GM23338 (cell line): ENCODE measurements around the gene GABRB3. TPM values are rescaled to one million over a fixed set of nuclear protein-coding genes. Genes with fewer than 3 reads are reported as not detected.

Source experiments
- ATAC-seq: fragments of 200-7000 bp; cut with Tn5 transposase; 3 replicates; pipeline ENCODE4 v1.9.1; 2020
- DNase-seq: peaks from one replicate; pipeline ENCODE4 v3.0.0-alpha.2; 2015; ENCODE audit warnings: low spot score
- H2AFZ ChIP-seq: fragments of 200-600 bp; sonication (generic); 2 replicates; pipeline ENCODE4 v1.8.0; 2016; ENCODE audit warnings: antibody characterized with exemption, mild to moderate bottlenecking, moderate library complexity
- H3F3A ChIP-seq: fragments of 200-600 bp; sonication (generic); replicated peaks from 2 replicates; pipeline ENCODE4 v1.8.0; 2017; ENCODE audit warnings: antibody characterized with exemption, mixed run types, low read depth
- H3K27ac ChIP-seq: fragments of 200-600 bp; sonication (generic); 2 replicates; pipeline ENCODE4 v1.6.1; 2016; ENCODE audit warnings: low read depth
- H3K27me3 ChIP-seq: fragments of 200-600 bp; sonication (generic); 2 replicates; pipeline ENCODE4 v1.8.0; 2016; ENCODE audit warnings: mild to moderate bottlenecking, mixed run types, moderate library complexity; ENCODE audit not compliant: insufficient read depth
- H3K36me3 ChIP-seq: fragments of 200-600 bp; sonication (generic); 2 replicates; pipeline ENCODE4 v1.8.0; 2016; ENCODE audit warnings: mild to moderate bottlenecking; ENCODE audit not compliant: insufficient read depth
- H3K4me1 ChIP-seq: fragments of 200-600 bp; sonication (generic); 2 replicates; pipeline ENCODE4 v1.8.0; 2016; ENCODE audit warnings: mild to moderate bottlenecking, moderate library complexity; ENCODE audit not compliant: insufficient read depth
- H3K4me2 ChIP-seq: fragments of 200-600 bp; sonication (generic); 2 replicates; pipeline ENCODE4 v1.7.1; 2017; ENCODE audit warnings: mixed run types
- H3K4me3 ChIP-seq: fragments of 200-600 bp; sonication (generic); 2 replicates; pipeline ENCODE4 v1.6.1; 2016; ENCODE audit warnings: mixed run types
- H3K79me2 ChIP-seq: fragments of 200-600 bp; sonication (generic); replicated peaks from 2 replicates; pipeline ENCODE4 v1.8.0; 2017; ENCODE audit warnings: mild to moderate bottlenecking; ENCODE audit not compliant: insufficient read depth
- H3K9me2 ChIP-seq: fragments of 200-600 bp; sonication (generic); 2 replicates; pipeline ENCODE4 v1.8.0; 2017; ENCODE audit not compliant: insufficient read depth
- H4K20me1 ChIP-seq: fragments of 200-600 bp; sonication (generic); replicated peaks from 2 replicates; pipeline ENCODE4 v1.8.0; 2017; ENCODE audit warnings: mild to moderate bottlenecking; ENCODE audit not compliant: insufficient read depth
- H3K27ac Mint-ChIP-seq: 2 replicates; pipeline ENCODE4 v1.8.0; 2020; ENCODE audit warnings: inconsistent platforms, mild to moderate bottlenecking, moderate library complexity, mixed read lengths
- H3K27me3 Mint-ChIP-seq: 3 replicates; pipeline ENCODE4 v1.8.0; 2022; ENCODE audit warnings: low read depth, mild to moderate bottlenecking, moderate library complexity, mixed read lengths, inconsistent platforms; ENCODE audit not compliant: insufficient read depth, poor library complexity
- H3K36me3 Mint-ChIP-seq: 3 replicates; pipeline ENCODE4 v1.8.0; 2021; ENCODE audit warnings: low read depth, mild to moderate bottlenecking, inconsistent platforms, moderate library complexity, mixed read lengths
- H3K4me1 Mint-ChIP-seq: 3 replicates; pipeline ENCODE4 v1.8.0; 2020; ENCODE audit warnings: mild to moderate bottlenecking, inconsistent platforms, mixed read lengths
- H3K4me3 Mint-ChIP-seq: 3 replicates; pipeline ENCODE4 v1.8.0; 2021; ENCODE audit warnings: moderate library complexity, mild to moderate bottlenecking, inconsistent platforms, mixed read lengths
- H3K9me3 Mint-ChIP-seq: 3 replicates; pipeline ENCODE4 v1.8.0; 2020; ENCODE audit warnings: moderate library complexity, mild to moderate bottlenecking, inconsistent platforms, mixed read lengths
- JUNB ChIP-seq: IDR thresholded peaks from one replicate; pipeline ENCODE4 v1.6.1; 2016; ENCODE audit warnings: antibody characterized with exemption; ENCODE audit not compliant: unreplicated experiment
- NANOG ChIP-seq: IDR thresholded peaks from 2 replicates; pipeline ENCODE4 v1.6.1; 2016; ENCODE audit warnings: antibody characterized with exemption, borderline replicate concordance
- POLR2AphosphoS5 ChIP-seq: IDR thresholded peaks from 2 replicates; pipeline ENCODE4 v1.6.1; 2016; ENCODE audit warnings: antibody characterized with exemption, low read depth
- ZNF114 ChIP-seq: fragments of 250-450 bp; sonication (Bioruptor Pico); IDR thresholded peaks from 2 replicates; pipeline ENCODE4 v1.5.0; 2020; ENCODE audit warnings: mild to moderate bottlenecking, moderate library complexity
- ZNF331 ChIP-seq: fragments of 250-450 bp; sonication (Bioruptor Pico); IDR thresholded peaks from 2 replicates; pipeline ENCODE4 v1.5.0; 2020; ENCODE audit warnings: low read depth, mild to moderate bottlenecking, moderate library complexity
- polyA plus RNA-seq: library from polyadenylated mRNA; unstranded; fragments of >200 nt; fragmentation: Nextera tagmentation; extraction: Ambion mirVana; gene quantifications from 2 replicates; pipeline ENCODE4 v1.2.1, GENCODE V29; 2016
- total RNA-seq: library from RNA; depleted of rRNA; stranded (reverse); fragments of >200 nt; shearing (Covaris generic); gene quantifications from 2 replicates; pipeline ENCODE4 v1.2.3, GENCODE V29; 2014
- TF ChIP-seq, protein P1 (sequence below): IDR thresholded peaks from 2 replicates; pipeline ENCODE4 v1.6.1; 2016; ENCODE audit warnings: antibody characterized with exemption
- TF ChIP-seq, protein P2 (sequence below): fragments of 250-450 bp; sonication (Bioruptor Pico); IDR thresholded peaks from 2 replicates; pipeline ENCODE4 v1.5.0; 2020; ENCODE audit warnings: mild to moderate bottlenecking, moderate library complexity
- TF ChIP-seq, protein P3 (sequence below): IDR thresholded peaks from one replicate; pipeline ENCODE4 v1.6.1; 2018; ENCODE audit warnings: antibody characterized with exemption; ENCODE audit not compliant: unreplicated experiment

The GABRB3 gene
- total and polyA plus RNA-seq, 2 experiments from 2014 or later = 56.5 to 131 TPM

DNA sequence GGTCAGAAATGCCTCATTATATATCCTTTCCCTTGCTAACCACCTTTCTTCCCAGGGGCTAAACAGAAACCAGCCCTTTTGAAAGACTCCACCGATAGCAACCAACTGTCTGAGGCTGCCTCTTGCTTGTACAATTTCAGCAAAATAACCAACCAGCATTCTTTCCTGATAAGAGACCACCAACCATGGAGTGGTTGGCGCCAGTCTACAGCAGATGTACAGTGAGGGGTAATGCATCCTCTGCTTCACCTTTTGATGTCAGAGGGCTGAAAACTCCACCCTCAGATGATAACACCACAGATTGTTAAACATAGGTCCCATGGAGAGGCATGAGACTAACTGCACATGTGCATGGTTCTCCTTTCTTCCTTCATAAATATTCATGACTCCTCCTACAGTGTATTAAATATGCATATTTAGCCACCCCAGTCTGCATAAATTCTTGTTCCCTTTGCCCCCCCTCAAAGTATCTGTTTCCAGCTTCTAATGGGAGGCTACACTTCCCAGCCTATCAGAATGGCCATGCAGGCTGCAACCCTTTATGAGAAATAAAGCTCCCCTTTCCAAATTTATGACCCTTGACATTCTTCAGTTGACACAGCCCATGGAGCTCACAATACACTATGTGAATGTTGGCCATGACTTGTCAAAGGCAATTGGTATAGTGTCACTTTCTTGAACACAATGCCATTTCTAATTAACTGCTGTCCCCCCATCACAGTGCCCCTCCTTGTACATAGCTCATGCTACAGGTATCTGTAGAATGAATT, 48.3 kb downstream of the GABRB3 start (continued):
- TF ChIP-seq, protein P1, sequence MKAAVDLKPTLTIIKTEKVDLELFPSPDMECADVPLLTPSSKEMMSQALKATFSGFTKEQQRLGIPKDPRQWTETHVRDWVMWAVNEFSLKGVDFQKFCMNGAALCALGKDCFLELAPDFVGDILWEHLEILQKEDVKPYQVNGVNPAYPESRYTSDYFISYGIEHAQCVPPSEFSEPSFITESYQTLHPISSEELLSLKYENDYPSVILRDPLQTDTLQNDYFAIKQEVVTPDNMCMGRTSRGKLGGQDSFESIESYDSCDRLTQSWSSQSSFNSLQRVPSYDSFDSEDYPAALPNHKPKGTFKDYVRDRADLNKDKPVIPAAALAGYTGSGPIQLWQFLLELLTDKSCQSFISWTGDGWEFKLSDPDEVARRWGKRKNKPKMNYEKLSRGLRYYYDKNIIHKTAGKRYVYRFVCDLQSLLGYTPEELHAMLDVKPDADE = no peak
- TF ChIP-seq NANOG = no peak

DNA sequence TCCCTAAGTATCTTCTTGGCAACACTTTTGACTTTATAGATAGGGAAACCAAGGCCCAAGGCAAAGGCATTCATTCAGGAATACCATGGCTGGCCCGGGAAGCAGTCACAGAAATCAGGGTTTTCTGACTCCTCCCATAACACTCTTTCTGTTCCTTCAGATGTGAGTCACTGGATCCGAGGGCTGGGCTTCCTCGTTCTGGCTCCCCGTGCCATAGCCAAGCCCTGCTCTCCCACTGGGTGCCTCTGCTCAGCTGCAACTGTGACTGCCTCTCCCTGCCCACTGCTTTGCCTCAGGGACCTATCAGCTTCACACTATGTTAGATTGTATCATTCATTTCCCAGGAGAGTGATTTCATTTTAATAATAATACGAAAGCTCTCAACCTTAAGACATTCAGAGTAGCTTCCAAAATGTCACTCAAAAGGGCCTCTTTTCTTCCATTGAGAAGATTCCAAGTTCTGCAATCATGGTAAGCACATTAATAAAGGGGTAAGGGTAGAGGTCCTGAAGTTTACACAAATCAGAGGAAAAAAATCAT, 50.2 kb downstream of the GABRB3 start:
- peaks cover under 1% of the 10 kb centered on the region; the same call in 1 of the 3 replicates for H3K9me3 Mint-ChIP-seq
- H2AFZ ChIP-seq = no peak overlapping the region
- peaks cover 77% of the 10 kb centered on the region for H3K79me2 ChIP-seq
- peak overlapping the region; percentile 53 for H3K4me2 ChIP-seq
- H3K27ac Mint-ChIP-seq = no peak overlapping the region
- H3K4me3 ChIP-seq = peak overlapping the region; percentile 9; the same call in 1 of the 2 replicates
- H3K27me3 ChIP-seq = no peaks in the 10 kb centered on the region
- ATAC-seq (peak; percentile 42), DNase-seq (peak; percentile 41)
- peaks cover 8% of the 10 kb centered on the region for H3K27me3 Mint-ChIP-seq
- H3F3A ChIP-seq = peaks cover 30% of the 10 kb centered on the region
- TF ChIP-seq ZNF331 (CRISPR knock-in tag) (no peak), POLR2AphosphoS5 (no peak), JUNB (no peak), ZNF114 (CRISPR knock-in tag) (no peak)
- TF ChIP-seq, protein P2, sequence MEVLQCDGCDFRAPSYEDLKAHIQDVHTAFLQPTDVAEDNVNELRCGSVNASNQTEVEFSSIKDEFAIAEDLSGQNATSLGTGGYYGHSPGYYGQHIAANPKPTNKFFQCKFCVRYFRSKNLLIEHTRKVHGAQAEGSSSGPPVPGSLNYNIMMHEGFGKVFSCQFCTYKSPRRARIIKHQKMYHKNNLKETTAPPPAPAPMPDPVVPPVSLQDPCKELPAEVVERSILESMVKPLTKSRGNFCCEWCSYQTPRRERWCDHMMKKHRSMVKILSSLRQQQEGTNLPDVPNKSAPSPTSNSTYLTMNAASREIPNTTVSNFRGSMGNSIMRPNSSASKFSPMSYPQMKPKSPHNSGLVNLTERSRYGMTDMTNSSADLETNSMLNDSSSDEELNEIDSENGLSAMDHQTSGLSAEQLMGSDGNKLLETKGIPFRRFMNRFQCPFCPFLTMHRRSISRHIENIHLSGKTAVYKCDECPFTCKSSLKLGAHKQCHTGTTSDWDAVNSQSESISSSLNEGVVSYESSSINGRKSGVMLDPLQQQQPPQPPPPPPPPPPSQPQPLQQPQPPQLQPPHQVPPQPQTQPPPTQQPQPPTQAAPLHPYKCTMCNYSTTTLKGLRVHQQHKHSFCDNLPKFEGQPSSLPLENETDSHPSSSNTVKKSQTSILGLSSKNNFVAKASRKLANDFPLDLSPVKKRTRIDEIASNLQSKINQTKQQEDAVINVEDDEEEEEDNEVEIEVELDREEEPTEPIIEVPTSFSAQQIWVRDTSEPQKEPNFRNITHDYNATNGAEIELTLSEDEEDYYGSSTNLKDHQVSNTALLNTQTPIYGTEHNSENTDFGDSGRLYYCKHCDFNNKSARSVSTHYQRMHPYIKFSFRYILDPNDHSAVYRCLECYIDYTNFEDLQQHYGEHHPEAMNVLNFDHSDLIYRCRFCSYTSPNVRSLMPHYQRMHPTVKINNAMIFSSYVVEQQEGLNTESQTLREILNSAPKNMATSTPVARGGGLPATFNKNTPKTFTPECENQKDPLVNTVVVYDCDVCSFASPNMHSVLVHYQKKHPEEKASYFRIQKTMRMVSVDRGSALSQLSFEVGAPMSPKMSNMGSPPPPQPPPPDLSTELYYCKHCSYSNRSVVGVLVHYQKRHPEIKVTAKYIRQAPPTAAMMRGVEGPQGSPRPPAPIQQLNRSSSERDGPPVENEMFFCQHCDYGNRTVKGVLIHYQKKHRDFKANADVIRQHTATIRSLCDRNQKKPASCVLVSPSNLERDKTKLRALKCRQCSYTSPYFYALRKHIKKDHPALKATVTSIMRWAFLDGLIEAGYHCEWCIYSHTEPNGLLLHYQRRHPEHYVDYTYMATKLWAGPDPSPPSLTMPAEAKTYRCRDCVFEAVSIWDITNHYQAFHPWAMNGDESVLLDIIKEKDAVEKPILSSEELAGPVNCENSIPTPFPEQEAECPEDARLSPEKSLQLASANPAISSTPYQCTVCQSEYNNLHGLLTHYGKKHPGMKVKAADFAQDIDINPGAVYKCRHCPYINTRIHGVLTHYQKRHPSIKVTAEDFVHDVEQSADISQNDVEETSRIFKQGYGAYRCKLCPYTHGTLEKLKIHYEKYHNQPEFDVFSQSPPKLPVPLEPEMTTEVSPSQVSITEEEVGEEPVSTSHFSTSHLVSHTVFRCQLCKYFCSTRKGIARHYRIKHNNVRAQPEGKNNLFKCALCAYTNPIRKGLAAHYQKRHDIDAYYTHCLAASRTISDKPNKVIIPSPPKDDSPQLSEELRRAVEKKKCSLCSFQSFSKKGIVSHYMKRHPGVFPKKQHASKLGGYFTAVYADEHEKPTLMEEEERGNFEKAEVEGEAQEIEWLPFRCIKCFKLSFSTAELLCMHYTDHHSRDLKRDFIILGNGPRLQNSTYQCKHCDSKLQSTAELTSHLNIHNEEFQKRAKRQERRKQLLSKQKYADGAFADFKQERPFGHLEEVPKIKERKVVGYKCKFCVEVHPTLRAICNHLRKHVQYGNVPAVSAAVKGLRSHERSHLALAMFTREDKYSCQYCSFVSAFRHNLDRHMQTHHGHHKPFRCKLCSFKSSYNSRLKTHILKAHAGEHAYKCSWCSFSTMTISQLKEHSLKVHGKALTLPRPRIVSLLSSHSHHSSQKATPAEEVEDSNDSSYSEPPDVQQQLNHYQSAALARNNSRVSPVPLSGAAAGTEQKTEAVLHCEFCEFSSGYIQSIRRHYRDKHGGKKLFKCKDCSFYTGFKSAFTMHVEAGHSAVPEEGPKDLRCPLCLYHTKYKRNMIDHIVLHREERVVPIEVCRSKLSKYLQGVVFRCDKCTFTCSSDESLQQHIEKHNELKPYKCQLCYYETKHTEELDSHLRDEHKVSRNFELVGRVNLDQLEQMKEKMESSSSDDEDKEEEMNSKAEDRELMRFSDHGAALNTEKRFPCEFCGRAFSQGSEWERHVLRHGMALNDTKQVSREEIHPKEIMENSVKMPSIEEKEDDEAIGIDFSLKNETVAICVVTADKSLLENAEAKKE (CRISPR knock-in tag) = no peak
- TF ChIP-seq, protein P1 = no peak
- TF ChIP-seq, protein P3, sequence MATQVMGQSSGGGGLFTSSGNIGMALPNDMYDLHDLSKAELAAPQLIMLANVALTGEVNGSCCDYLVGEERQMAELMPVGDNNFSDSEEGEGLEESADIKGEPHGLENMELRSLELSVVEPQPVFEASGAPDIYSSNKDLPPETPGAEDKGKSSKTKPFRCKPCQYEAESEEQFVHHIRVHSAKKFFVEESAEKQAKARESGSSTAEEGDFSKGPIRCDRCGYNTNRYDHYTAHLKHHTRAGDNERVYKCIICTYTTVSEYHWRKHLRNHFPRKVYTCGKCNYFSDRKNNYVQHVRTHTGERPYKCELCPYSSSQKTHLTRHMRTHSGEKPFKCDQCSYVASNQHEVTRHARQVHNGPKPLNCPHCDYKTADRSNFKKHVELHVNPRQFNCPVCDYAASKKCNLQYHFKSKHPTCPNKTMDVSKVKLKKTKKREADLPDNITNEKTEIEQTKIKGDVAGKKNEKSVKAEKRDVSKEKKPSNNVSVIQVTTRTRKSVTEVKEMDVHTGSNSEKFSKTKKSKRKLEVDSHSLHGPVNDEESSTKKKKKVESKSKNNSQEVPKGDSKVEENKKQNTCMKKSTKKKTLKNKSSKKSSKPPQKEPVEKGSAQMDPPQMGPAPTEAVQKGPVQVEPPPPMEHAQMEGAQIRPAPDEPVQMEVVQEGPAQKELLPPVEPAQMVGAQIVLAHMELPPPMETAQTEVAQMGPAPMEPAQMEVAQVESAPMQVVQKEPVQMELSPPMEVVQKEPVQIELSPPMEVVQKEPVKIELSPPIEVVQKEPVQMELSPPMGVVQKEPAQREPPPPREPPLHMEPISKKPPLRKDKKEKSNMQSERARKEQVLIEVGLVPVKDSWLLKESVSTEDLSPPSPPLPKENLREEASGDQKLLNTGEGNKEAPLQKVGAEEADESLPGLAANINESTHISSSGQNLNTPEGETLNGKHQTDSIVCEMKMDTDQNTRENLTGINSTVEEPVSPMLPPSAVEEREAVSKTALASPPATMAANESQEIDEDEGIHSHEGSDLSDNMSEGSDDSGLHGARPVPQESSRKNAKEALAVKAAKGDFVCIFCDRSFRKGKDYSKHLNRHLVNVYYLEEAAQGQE = no peak
- no peaks in the 10 kb centered on the region for H3K36me3 ChIP-seq
- peaks cover 2% of the 10 kb centered on the region; the same call in 1 of the 2 replicates for H4K20me1 ChIP-seq
- peaks cover 9% of the 10 kb centered on the region for H3K36me3 Mint-ChIP-seq
- H3K27ac ChIP-seq = no peak overlapping the region
- peaks cover 79% of the 10 kb centered on the region for H3K4me1 Mint-ChIP-seq
- H3K4me3 Mint-ChIP-seq = no peak overlapping the region; the same call in 2 of the 3 replicates
- H3K9me2 ChIP-seq = 0 out of 2 replicates have a peak, but pooled peaks cover 2% of the 10 kb centered on the region
- peaks cover 77% of the 10 kb centered on the region for H3K4me1 ChIP-seq
